Brain microvascular endothelial cell (primary cell): ENCODE results near the gene RARA.

Source experiments
- DNase-seq: peaks from one replicate; pipeline ENCODE4 v3.0.0-alpha.2; 2020
- H3K27ac ChIP-seq: fragments of 250-450 bp; sonication (Bioruptor Pico); 2 replicates; pipeline ENCODE4 v1.5.1; 2020; ENCODE audit warnings: mild to moderate bottlenecking, moderate library complexity
- H3K27me3 ChIP-seq: fragments of 250-450 bp; sonication (Bioruptor Pico); replicated peaks from 2 replicates; pipeline ENCODE4 v1.5.1; 2020; ENCODE audit warnings: mild to moderate bottlenecking
- H3K36me3 ChIP-seq: fragments of 250-450 bp; sonication (Bioruptor Pico); replicated peaks from 2 replicates; pipeline ENCODE4 v1.5.1; 2020; ENCODE audit warnings: mild to moderate bottlenecking
- H3K4me3 ChIP-seq: 2 replicates; pipeline ENCODE4 v1.5.1; 2011; ENCODE audit warnings: low read depth, mild to moderate bottlenecking, control low read depth, low read length, moderate library complexity
- CTCF ChIP-seq: IDR thresholded peaks from 2 replicates; pipeline ENCODE4 v1.5.1; 2011; ENCODE audit warnings: low read depth, mild to moderate bottlenecking, moderate library complexity, low read length, control low read depth, inconsistent platforms; ENCODE audit errors: missing control alignments
- in situ Hi-C: cut with HindIII; loops from 2 replicates; pipeline ENCODE4 v1.10.0; 2017; ENCODE audit warnings: low sequenced_read_pairs, low pct_ligation_motif_present

Gene RARA

DNA sequence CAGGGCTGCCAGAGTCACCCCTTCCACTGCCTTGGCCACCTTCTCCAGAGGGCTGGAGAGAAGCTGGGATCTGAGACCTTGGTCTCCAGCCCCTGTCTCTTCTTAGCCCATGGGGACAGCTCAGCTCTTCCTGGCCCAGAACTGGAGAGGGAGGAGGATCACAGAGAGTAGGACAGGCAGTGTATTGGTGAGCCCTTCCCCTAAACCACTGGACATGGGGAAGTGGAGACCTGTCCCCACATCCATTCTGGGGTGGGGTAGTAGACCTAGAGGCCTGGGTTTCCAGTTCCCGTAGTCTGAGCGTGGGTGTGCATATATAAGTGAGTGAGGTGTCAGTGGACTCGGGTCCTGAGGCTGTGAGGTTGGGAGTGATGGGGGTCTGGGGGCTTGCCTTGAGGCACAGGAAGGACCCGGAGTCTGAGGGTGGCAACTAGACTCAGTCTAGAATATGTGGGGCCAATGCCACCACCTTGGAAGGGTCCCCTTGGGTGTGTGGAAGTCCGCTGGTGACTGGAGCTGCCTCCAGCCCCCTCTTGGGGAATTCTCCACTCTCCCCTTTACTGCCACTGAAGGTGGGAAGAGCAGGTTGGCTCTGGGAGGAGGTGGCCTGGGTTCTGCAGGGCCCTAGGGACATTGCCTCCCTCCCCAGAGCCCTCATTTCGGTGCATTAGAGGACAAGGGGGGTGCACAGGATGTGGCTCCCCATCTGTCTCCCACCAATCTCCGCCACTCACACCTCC, 35.6 kb downstream of the RARA start:
- Histone ChIP-seq H3K27ac (peak overlapping the region; percentile 65), H3K4me3 (peak overlapping the region; percentile 81), H3K36me3 (peaks cover 14% of the 10 kb centered on the region), H3K27me3 (no peaks in the 10 kb centered on the region)
- DNase-seq = no peak
- in situ Hi-C loops = no loop called here
- no peak for TF ChIP-seq CTCF

GRCh38 chr17:40345161-40345993, 36.4 kb downstream of the RARA start:
- Histone ChIP-seq H3K36me3 (peaks cover 21% of the 10 kb centered on the region), H3K4me3 (peak overlapping the region; percentile 81), H3K27ac (peak overlapping the region; percentile 65), H3K27me3 (no peaks in the 10 kb centered on the region)
- in situ Hi-C loops = no loop called here
- no peak for DNase-seq
- no peak for TF ChIP-seq CTCF

DNA sequence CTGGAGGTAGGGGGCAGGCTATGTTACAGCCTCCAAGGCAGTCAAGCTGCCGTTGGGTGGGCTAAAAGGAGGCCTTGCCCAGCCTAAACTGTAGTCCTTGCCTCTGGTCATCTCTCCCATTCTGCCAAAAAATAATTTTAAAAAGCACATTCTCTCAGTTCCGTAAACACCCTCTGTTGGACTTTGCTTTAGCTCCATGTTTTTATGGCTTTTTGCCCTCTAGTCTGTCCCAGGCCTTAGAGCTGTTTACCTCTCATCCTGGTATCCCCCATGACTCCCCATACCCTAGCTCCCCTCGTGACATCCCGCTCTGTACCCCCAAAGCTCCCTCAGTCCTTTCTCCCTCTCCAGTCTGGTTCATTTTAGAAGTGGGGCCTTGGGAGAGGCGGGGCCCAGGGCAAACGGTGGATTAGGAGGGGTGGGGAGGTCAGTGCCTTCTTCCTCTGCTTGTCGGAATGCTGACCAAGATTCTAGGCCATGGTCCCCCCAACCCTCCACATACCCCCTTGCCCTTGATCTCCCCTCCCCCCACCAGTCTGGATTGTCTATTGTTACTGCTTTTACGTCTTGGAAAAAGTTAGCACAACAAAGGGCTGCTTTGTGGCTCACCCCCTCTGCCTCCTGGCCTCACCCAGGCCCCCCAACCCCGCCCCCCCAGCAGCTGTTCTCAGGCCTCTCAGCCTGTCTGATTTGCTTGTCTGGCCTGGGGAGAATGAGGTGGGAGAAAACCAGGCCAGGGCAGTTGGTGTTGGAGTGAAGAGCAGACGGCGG, 37.2 kb downstream of the RARA start:
- Histone ChIP-seq H3K4me3 (peak overlapping the region; percentile 81), H3K36me3 (peaks cover 25% of the 10 kb centered on the region), H3K27me3 (no peaks in the 10 kb centered on the region), H3K27ac (peak overlapping the region; percentile 65)
- TF ChIP-seq CTCF = no peak
- in situ Hi-C loops = no loop called here
- no peak for DNase-seq

GRCh38 chr17:40346765-40347158, 37.8 kb downstream of the RARA start:
- Histone ChIP-seq H3K4me3 (no peak overlapping the region), H3K27ac (no peak overlapping the region), H3K27me3 (no peaks in the 10 kb centered on the region), H3K36me3 (peaks cover 28% of the 10 kb centered on the region)
- no peak for TF ChIP-seq CTCF
- in situ Hi-C loops = no loop called here
- DNase-seq = no peak

GRCh38 chr17:40347319-40348135, 38.5 kb downstream of the RARA start:
- H3K36me3 ChIP-seq = peaks cover 36% of the 10 kb centered on the region
- no peak for TF ChIP-seq CTCF
- no peak overlapping the region for H3K27ac ChIP-seq
- in situ Hi-C loops = no loop called here
- no peaks in the 10 kb centered on the region for H3K27me3 ChIP-seq
- no peak overlapping the region for H3K4me3 ChIP-seq
- DNase-seq = no peak
